KMS-11 (cell line): ENCODE data around the gene LRBA.
"Not testable (repeated sequence)": the region's sequence is repeated elsewhere in the genome, so short reads cannot be mapped to it uniquely, and the experiment has no call there.

ENCODE experiments used
- H2AFZ ChIP-seq: fragments of 200-600 bp; sonication (generic); 2 replicates; pipeline ENCODE4 v1.6.1; 2016; ENCODE audit warnings: antibody characterized with exemption, mixed run types, low read depth
- H3K27ac ChIP-seq: fragments of 200-600 bp; sonication (generic); 2 replicates; pipeline ENCODE4 v1.6.1; 2016; ENCODE audit warnings: mild to moderate bottlenecking, mixed run types
- H3K27me3 ChIP-seq: fragments of 200-600 bp; sonication (generic); 2 replicates; pipeline ENCODE4 v1.6.1; 2017; ENCODE audit warnings: mild to moderate bottlenecking, low read depth, mixed run types, moderate library complexity; ENCODE audit not compliant: insufficient read depth
- H3K36me3 ChIP-seq: fragments of 200-600 bp; sonication (generic); 2 replicates; pipeline ENCODE4 v1.6.1; 2017; ENCODE audit warnings: mild to moderate bottlenecking, mixed run types; ENCODE audit not compliant: insufficient read depth
- H3K4me1 ChIP-seq: fragments of 200-600 bp; sonication (generic); 2 replicates; pipeline ENCODE4 v1.6.1; 2016; ENCODE audit warnings: mild to moderate bottlenecking, low read depth, mixed run types; ENCODE audit not compliant: poor library complexity, severe bottlenecking
- H3K4me2 ChIP-seq: fragments of 200-600 bp; sonication (generic); 2 replicates; pipeline ENCODE4 v1.7.0; 2016; ENCODE audit warnings: mild to moderate bottlenecking, mixed run types
- H3K4me3 ChIP-seq: fragments of 200-600 bp; sonication (generic); IDR thresholded peaks from 2 replicates; pipeline ENCODE4 v1.6.1; 2017; ENCODE audit warnings: low read depth, low read length, mixed read lengths; ENCODE audit not compliant: insufficient read depth
- H3K79me2 ChIP-seq: fragments of 200-600 bp; sonication (generic); 2 replicates; pipeline ENCODE4 v1.6.1; 2016; ENCODE audit warnings: low read depth, mixed run types; ENCODE audit not compliant: insufficient read depth
- H3K9ac ChIP-seq: fragments of 200-600 bp; sonication (generic); 2 replicates; pipeline ENCODE4 v1.6.1; 2016; ENCODE audit warnings: mild to moderate bottlenecking, mixed run types
- H4K20me1 ChIP-seq: fragments of 200-600 bp; sonication (generic); 2 replicates; pipeline ENCODE4 v1.6.1; 2016; ENCODE audit warnings: mild to moderate bottlenecking, mixed run types; ENCODE audit not compliant: insufficient read depth
- CTCF ChIP-seq: fragments of 200-600 bp; sonication (generic); conservative IDR thresholded peaks from 2 replicates; pipeline ENCODE4 v1.6.1; 2017; ENCODE audit warnings: low read depth, mild to moderate bottlenecking, antibody characterized with exemption, low read length, moderate library complexity, mixed read lengths

Gene LRBA

DNA sequence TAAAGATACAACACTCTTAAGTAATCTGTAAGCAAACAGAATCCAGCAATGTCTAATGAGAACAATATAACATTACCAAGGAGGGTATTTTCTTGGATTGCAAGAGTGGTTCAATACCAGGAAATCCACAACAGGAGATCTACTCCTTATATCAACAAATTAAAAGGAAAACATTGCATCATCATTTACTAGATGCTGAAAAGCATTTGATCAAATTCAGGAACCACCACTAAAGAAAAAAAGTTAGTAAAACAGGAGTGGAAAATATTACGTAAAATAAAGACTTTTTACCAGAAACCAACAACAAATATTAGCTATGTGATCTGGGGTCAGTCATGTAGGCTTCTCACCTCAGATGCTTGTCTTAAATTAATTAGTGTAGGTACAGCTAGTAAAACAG, 499.9 kb downstream of the LRBA start:
- Histone ChIP-seq H3K27ac (no peak overlapping the region), H3K4me1 (no peaks in the 10 kb centered on the region), H3K36me3 (no peaks in the 10 kb centered on the region), H3K79me2 (no peaks in the 10 kb centered on the region), H2AFZ (no peak overlapping the region), H4K20me1 (no peaks in the 10 kb centered on the region), H3K9ac (no peak overlapping the region), H3K4me3 (no peak overlapping the region), H3K27me3 (no peaks in the 10 kb centered on the region), H3K4me2 (no peak overlapping the region)
- TF ChIP-seq CTCF, result no peak

DNA sequence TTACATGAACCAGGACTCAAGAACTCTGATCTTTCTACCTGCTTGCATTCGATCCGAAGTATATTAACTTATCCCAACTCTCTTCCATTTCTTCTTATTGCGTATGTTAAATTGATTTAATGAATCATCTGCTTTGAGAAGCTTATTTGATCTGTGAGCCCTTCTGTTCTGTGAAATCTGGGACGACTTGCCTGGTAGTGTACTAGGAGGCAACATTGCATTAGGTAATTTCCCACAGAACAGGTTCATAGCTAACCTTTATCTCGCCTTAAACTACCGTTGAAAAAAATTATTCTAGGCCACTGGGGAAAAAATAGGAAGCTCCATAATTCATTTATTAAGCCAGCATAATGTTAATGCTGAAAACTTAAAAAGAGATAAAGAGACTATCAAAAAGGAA, 500.4 kb downstream of the LRBA start:
- H3K27ac ChIP-seq, result no peak overlapping the region
- H3K79me2 ChIP-seq, result no peaks in the 10 kb centered on the region
- H3K27me3 ChIP-seq, result no peaks in the 10 kb centered on the region
- H4K20me1 ChIP-seq, result no peaks in the 10 kb centered on the region
- H2AFZ ChIP-seq, result no peak overlapping the region
- no peak overlapping the region for H3K9ac ChIP-seq
- no peaks in the 10 kb centered on the region for H3K4me1 ChIP-seq
- H3K36me3 ChIP-seq, result no peaks in the 10 kb centered on the region
- TF ChIP-seq CTCF, result no peak
- H3K4me2 ChIP-seq, result no peak overlapping the region
- H3K4me3 ChIP-seq, result no peak overlapping the region

- no peak for TF ChIP-seq CTCF
- Histone ChIP-seq H3K4me1 (no peaks in the 10 kb centered on the region), H3K4me2 (no peak overlapping the region), H4K20me1 (no peaks in the 10 kb centered on the region), H3K27ac (no peak overlapping the region), H3K9ac (no peak overlapping the region), H3K79me2 (no peaks in the 10 kb centered on the region), H3K4me3 (no peak overlapping the region), H2AFZ (no peak overlapping the region), H3K27me3 (no peaks in the 10 kb centered on the region), H3K36me3 (no peaks in the 10 kb centered on the region)
Observed at GRCh38 chr4:150510176-150510865, 504.8 kb downstream of the LRBA start.

GRCh38 chr4:150507656-150508055, 507.4 kb downstream of the LRBA start:
- H3K27me3 ChIP-seq, H4K20me1 ChIP-seq, H2AFZ ChIP-seq, H3K4me2 ChIP-seq, H3K4me1 ChIP-seq, H3K9ac ChIP-seq, H3K79me2 ChIP-seq, H3K27ac ChIP-seq, H3K36me3 ChIP-seq, H3K4me3 ChIP-seq: not testable (repeated sequence)

DNA sequence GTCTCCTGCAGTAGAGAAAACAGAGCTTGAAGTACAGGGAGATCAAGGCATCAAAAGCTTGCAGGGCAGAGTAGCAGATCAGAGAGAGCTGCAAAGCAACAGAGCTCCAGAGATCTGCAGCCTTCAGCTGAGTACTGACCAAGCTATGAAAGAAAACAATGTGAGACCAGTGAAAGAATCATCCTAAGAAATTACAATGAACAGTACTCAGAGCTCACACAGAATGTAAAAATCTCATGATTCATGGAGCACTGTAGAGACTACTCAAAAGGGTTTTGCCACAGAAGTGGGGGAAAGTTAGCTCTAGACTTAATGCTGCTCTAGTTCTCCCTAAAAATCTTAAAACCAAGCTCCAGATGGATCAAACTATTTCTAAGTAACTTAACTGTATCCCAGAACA, 513.1 kb downstream of the LRBA start:
- no peaks in the 10 kb centered on the region for H3K4me1 ChIP-seq
- no peaks in the 10 kb centered on the region for H3K79me2 ChIP-seq
- H2AFZ ChIP-seq, result no peak overlapping the region
- no peak overlapping the region for H3K9ac ChIP-seq
- H3K27ac ChIP-seq, result no peak overlapping the region
- no peaks in the 10 kb centered on the region for H4K20me1 ChIP-seq
- no peaks in the 10 kb centered on the region for H3K27me3 ChIP-seq
- TF ChIP-seq CTCF, result no peak
- no peak overlapping the region for H3K4me3 ChIP-seq
- H3K36me3 ChIP-seq, result no peaks in the 10 kb centered on the region
- H3K4me2 ChIP-seq, result no peak overlapping the region
